Stimulated activated effector memory CD8-positive, alpha-beta T cell treated with anti-CD3 and anti-CD28 coated beads, Interleukin-12 subunit alpha, Interleukin-12 subunit beta, amount 100 ng/mL, for 72 hours (primary cell): ENCODE measurements around the gene GRAMD2B.
"Not testable (repeated sequence)": the region's sequence is repeated elsewhere in the genome, so short reads cannot be mapped to it uniquely, and the experiment has no call there.

Experiments used
- ATAC-seq: fragments of 150-1000 bp; cut with Tn5 transposase; 2 replicates; pipeline ENCODE4 v1.10.0; 2021
- DNase-seq, 2 donors: peaks; one replicate each; pipeline ENCODE4 v3.0.0; 2021 to 2022; ENCODE audit warnings: low spot score in 2 of 2
- H3K27ac Mint-ChIP-seq: one replicate; pipeline ENCODE4 v1.8.0; 2022; ENCODE audit warnings: mild to moderate bottlenecking, mixed read lengths
- H3K36me3 Mint-ChIP-seq: one replicate; pipeline ENCODE4 v1.8.0; 2022; ENCODE audit warnings: mild to moderate bottlenecking, mixed read lengths
- H3K4me1 Mint-ChIP-seq: one replicate; pipeline ENCODE4 v1.8.0; 2022; ENCODE audit warnings: mixed read lengths
- H3K4me3 Mint-ChIP-seq: one replicate; pipeline ENCODE4 v1.8.0; 2022; ENCODE audit warnings: mild to moderate bottlenecking, mixed read lengths
- H3K9me3 Mint-ChIP-seq: one replicate; pipeline ENCODE4 v1.8.0; 2022; ENCODE audit warnings: mixed read lengths

Gene GRAMD2B

DNA sequence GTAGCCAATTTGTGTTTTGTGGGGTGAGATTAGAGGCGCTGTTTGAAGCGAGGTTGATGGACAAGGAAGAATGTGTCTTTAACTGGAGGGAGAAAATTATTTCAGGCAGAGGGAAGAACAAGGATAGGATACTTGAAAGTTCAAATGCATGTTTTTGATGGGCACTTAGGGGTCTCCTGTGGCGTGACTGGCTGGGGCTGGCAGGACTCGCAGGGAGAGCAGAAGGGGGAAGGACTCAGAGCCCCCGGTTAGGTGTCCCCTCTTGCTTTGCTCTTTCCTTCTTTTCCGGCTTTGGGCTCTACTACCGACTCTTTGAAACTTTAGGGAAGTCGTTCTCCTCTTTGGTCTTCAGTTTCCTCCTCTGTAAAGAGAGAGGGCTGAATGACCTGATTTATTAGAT, 12.1 kb downstream of the GRAMD2B start:
- peaks cover 11% of the 10 kb centered on the region for H3K36me3 Mint-ChIP-seq
- DNase-seq (no peak), ATAC-seq (no peak)
- no peak overlapping the region for H3K27ac Mint-ChIP-seq
- H3K4me3 Mint-ChIP-seq: no peak overlapping the region
- H3K4me1 Mint-ChIP-seq: peaks cover 25% of the 10 kb centered on the region
- no peaks in the 10 kb centered on the region for H3K9me3 Mint-ChIP-seq

GRCh38 chr5:126435714-126436113, 12.5 kb downstream of the GRAMD2B start:
- peaks cover 11% of the 10 kb centered on the region for H3K36me3 Mint-ChIP-seq
- no peaks in the 10 kb centered on the region for H3K9me3 Mint-ChIP-seq
- H3K27ac Mint-ChIP-seq: no peak overlapping the region
- ATAC-seq: no peak
- H3K4me1 Mint-ChIP-seq: peaks cover 25% of the 10 kb centered on the region
- no peak overlapping the region for H3K4me3 Mint-ChIP-seq
- DNase-seq: no peak

- H3K4me3 Mint-ChIP-seq: peak overlapping the region; percentile 41
Observed at GRCh38 chr5:126437721-126438120, 14.5 kb downstream of the GRAMD2B start.

DNA sequence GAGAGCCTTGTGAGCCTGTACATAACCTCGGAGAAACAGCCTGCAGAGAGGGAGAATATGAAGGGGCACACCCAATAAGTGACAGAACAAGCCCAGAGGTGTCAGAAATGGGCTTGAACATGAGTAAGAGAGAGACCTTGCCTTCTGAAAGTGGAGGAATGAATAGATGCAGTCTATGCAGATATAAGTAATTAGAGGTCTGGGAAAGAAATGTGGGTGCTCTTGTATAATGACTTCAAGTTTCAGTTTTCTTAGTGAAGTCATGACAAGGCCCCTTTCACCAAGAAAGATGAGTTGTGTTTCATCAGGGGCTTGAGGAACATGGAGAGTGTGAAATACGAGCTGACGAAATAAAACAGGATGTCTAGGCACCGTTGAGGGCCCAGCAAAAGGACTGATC, 15.1 kb downstream of the GRAMD2B start:
- no peaks in the 10 kb centered on the region for H3K9me3 Mint-ChIP-seq
- peak overlapping the region; percentile 89 for H3K27ac Mint-ChIP-seq
- ATAC-seq: peak; percentile 99
- DNase-seq: peak in 1 of 2 donors; percentile 64
- peaks cover 11% of the 10 kb centered on the region for H3K36me3 Mint-ChIP-seq
- peaks cover 28% of the 10 kb centered on the region for H3K4me1 Mint-ChIP-seq
- H3K4me3 Mint-ChIP-seq: peak overlapping the region; percentile 41

More at GRCh38 chr5:126437721-126438120, 14.5 kb downstream of the GRAMD2B start:
- Mint-ChIP-seq H3K27ac (peak overlapping the region; percentile 89), H3K9me3 (no peaks in the 10 kb centered on the region), H3K4me1 (peaks cover 25% of the 10 kb centered on the region), H3K36me3 (peaks cover 11% of the 10 kb centered on the region)
- ATAC-seq (no peak), DNase-seq (no peak)

- peak overlapping the region; percentile 89 for H3K27ac Mint-ChIP-seq
Observed at GRCh38 chr5:126438868-126439267, 15.7 kb downstream of the GRAMD2B start.

DNA sequence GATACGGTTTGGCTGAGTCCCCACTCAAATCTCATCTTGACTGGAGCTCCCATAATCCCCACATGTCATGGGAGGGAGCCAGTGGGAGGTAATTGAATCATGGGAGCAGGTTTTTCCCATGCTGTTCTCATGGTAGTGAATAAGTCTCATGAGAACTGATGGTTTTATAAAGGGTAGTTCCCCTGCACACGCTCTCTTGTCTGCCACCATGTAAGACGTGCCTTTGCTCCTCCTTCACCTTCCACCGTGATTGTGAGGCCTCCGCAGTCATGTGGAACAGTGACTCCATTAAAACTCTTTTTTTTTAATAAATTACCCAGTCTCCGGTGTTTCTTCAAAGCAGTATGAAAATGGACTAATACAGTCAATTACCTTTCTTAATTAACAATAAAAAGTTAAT, 16.5 kb downstream of the GRAMD2B start:
- not testable (repeated sequence) for DNase-seq, H3K4me3 Mint-ChIP-seq, ATAC-seq, H3K27ac Mint-ChIP-seq, H3K9me3 Mint-ChIP-seq
- Mint-ChIP-seq H3K36me3 (peaks cover 16% of the 10 kb centered on the region), H3K4me1 (peaks cover 41% of the 10 kb centered on the region)

More at GRCh38 chr5:126438868-126439267, 15.7 kb downstream of the GRAMD2B start:
- no peak for ATAC-seq
- H3K4me1 Mint-ChIP-seq: peaks cover 34% of the 10 kb centered on the region
- peak overlapping the region; percentile 41 for H3K4me3 Mint-ChIP-seq
- H3K9me3 Mint-ChIP-seq: no peaks in the 10 kb centered on the region
- DNase-seq: no peak
- peaks cover 16% of the 10 kb centered on the region for H3K36me3 Mint-ChIP-seq

- H3K27ac Mint-ChIP-seq: no peak overlapping the region
- no peaks in the 10 kb centered on the region for H3K9me3 Mint-ChIP-seq
- DNase-seq (no peak), ATAC-seq (no peak)
- H3K36me3 Mint-ChIP-seq: peaks cover 16% of the 10 kb centered on the region
- H3K4me3 Mint-ChIP-seq: no peak overlapping the region
- peaks cover 56% of the 10 kb centered on the region for H3K4me1 Mint-ChIP-seq
Observed at GRCh38 chr5:126441230-126441629, 18.0 kb downstream of the GRAMD2B start.

- ATAC-seq (peak; percentile 50), DNase-seq (no peak)
- Mint-ChIP-seq H3K36me3 (peaks cover 14% of the 10 kb centered on the region), H3K9me3 (no peaks in the 10 kb centered on the region), H3K4me3 (no peak overlapping the region), H3K4me1 (peaks cover 51% of the 10 kb centered on the region), H3K27ac (peak overlapping the region; percentile 24)
Observed at GRCh38 chr5:126443374-126443851, 20.2 kb downstream of the GRAMD2B start.

DNA sequence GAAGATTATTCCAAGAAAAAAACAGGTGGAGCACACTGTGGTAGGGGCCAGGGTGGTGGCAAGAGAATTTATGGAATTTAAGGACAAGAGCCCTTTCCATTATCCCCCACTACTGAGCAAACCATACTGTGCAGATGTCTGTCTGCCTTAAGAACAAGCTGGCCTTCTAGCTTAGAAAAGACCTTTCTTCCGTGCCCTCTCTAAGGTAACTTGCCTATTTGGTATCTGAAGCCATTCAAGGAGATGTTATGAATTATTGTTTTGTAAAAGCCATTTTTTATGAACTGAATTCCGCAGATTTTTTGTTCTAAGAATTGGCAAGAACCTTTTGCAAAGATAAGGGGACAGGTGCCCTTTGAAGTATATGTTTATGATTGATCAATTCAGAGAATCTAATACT, 20.9 kb downstream of the GRAMD2B start:
- no peak overlapping the region for H3K27ac Mint-ChIP-seq
- no peak for ATAC-seq
- peaks cover 11% of the 10 kb centered on the region for H3K36me3 Mint-ChIP-seq
- H3K4me3 Mint-ChIP-seq: no peak overlapping the region
- H3K4me1 Mint-ChIP-seq: peaks cover 51% of the 10 kb centered on the region
- no peaks in the 10 kb centered on the region for H3K9me3 Mint-ChIP-seq
- no peak for DNase-seq

DNA sequence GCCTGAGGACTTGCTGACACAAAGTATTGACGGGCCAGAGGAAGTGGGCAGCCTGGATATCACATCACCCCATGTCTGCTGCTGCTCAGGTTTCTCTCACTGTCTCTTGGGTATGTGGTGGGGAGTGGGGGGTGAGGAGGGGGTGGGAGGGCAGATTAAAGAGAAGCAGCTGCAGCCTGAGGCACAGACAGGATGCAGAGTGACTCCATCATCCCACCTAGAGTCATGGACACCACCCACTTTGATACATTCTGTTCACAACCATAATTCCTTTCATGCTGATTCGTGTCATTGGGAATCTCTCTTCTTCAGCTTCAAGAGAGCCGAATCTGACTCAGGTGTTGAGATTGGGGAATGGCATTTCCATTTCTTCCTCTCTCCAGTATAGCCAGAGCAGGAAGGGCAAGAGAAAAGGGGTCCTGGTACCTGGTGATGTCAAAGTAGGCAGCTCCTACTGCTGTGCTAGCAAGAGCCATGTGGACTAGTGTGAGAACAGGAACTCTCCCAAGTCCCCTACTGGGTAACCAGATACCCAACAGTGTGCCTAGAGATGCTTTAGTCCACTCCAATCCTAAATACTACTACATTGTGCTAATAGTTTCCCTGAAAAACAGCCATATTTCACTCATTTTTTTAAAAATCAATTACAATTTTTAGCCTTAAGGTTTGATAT, 22.4 kb downstream of the GRAMD2B start:
- ATAC-seq (no peak), DNase-seq (no peak)
- H3K9me3 Mint-ChIP-seq: no peaks in the 10 kb centered on the region
- peaks cover 65% of the 10 kb centered on the region for H3K4me1 Mint-ChIP-seq
- peak overlapping the region; percentile 69 for H3K27ac Mint-ChIP-seq
- no peak overlapping the region for H3K4me3 Mint-ChIP-seq
- peaks cover 16% of the 10 kb centered on the region for H3K36me3 Mint-ChIP-seq

DNA sequence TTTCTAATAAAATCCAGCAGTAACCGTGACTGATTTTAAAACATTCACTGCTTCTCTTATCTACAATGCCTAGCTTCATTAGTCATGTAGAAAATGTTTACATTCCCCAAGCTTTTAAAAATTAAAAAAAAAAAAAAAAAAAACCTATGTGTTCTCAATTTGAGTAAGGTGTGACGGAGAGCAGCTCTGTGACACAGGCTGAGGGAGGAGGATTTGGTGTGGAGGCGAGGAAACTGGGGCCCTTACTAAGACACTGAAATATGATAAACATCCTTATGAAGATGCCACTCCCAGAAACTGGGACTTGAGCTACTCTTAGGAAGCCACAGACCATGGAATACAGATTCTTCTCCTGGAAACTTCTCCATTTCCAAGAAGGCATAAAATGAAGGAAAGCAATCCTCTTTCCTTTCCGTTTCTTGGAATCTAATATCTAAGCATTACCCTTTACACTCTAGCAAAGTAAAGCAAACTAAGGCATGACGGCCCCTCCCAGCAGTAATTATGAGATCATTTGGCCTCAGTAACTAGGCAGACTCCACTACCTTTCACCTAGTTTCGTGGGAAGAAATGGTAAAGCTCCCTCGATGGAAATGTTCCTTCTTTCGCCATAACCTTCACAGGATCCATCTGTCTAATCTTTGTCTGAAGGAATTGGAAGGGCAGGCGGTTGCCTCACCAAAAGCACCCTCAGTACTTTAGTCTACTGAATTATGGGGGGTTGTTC, 23.5 kb downstream of the GRAMD2B start:
- peaks cover 69% of the 10 kb centered on the region for H3K4me1 Mint-ChIP-seq
- H3K4me3 Mint-ChIP-seq: peak overlapping the region; percentile 32
- peak overlapping the region; percentile 69 for H3K27ac Mint-ChIP-seq
- DNase-seq (peak in 1 of 2 donors; percentile 64), ATAC-seq (peak; percentile 83)
- no peaks in the 10 kb centered on the region for H3K9me3 Mint-ChIP-seq
- H3K36me3 Mint-ChIP-seq: peaks cover 16% of the 10 kb centered on the region

- ATAC-seq (no peak), DNase-seq (no peak)
- Mint-ChIP-seq H3K4me3 (peak overlapping the region; percentile 10), H3K9me3 (no peaks in the 10 kb centered on the region), H3K36me3 (peaks cover 12% of the 10 kb centered on the region), H3K27ac (peak overlapping the region; percentile 23), H3K4me1 (peaks cover 68% of the 10 kb centered on the region)
Observed at GRCh38 chr5:126448720-126449119, 25.5 kb downstream of the GRAMD2B start.

GRCh38 chr5:126449751-126450271, 26.6 kb downstream of the GRAMD2B start:
- DNase-seq (peak; percentile 24 to 65), ATAC-seq (peak; percentile 94)
- Mint-ChIP-seq H3K4me3 (peak overlapping the region; percentile 80), H3K36me3 (peaks cover 10% of the 10 kb centered on the region), H3K27ac (peak overlapping the region; percentile 98), H3K4me1 (peaks cover 59% of the 10 kb centered on the region), H3K9me3 (no peaks in the 10 kb centered on the region)

GRCh38 chr5:126450346-126450745, 27.1 kb downstream of the GRAMD2B start:
- peak overlapping the region; percentile 80 for H3K4me3 Mint-ChIP-seq
- H3K36me3 Mint-ChIP-seq: peaks cover 10% of the 10 kb centered on the region
- peak; percentile 59 for ATAC-seq
- no peaks in the 10 kb centered on the region for H3K9me3 Mint-ChIP-seq
- H3K27ac Mint-ChIP-seq: peak overlapping the region; percentile 98
- peaks cover 54% of the 10 kb centered on the region for H3K4me1 Mint-ChIP-seq
- no peak for DNase-seq

GRCh38 chr5:126450907-126451306, 27.7 kb downstream of the GRAMD2B start:
- H3K36me3 Mint-ChIP-seq: peaks cover 10% of the 10 kb centered on the region
- H3K27ac Mint-ChIP-seq: peak overlapping the region; percentile 98
- peaks cover 48% of the 10 kb centered on the region for H3K4me1 Mint-ChIP-seq
- H3K4me3 Mint-ChIP-seq: peak overlapping the region; percentile 80
- ATAC-seq (no peak), DNase-seq (no peak)
- H3K9me3 Mint-ChIP-seq: no peaks in the 10 kb centered on the region
